ENCODE results near the gene GINS1. TPM values are rescaled to one million over a fixed set of nuclear protein-coding genes. Genes with fewer than 3 reads are reported as not detected.

GINS1 gene
- total RNA-seq, 2 experiments from 2014 or later, result 34.9 to 35.9 TPM

DNA sequence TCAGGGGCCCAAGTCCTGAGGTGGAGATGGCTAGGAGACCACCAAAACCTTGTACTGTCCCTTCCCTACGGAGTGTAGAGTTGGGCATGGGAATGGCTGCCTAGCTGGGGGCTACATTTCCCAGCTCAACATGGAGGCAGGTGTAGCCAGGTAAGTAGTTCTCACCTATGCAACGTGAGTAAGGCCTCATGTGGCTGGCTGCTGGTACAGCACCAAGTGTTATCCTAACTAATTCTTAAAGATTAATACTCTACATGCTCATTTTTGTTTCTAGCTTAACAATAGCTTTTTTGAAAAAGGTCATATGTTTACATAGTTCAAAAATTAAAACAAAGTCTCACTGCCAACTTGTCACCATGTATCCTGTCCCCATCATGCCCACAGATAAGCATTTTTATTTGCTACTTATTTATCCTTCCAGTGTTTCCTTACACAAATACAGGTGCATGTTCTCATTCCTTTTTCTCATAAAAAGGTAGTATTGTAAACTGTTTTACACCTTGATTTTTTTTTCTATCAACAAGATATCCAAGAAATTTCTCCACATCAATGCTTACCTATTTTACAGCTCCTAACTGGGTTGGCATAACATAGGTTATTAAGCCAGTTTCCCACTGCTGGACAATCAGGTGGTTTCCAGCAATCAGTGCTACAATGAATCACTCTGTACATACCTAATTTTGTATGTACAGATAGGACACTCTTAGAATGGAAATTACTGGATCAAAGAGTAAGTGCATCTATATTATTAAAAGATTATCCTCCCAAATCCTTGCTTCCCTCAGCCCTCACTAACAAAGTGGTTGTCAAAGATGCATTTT lies 42.4 kb upstream of the GINS1 start:
- ATAC-seq (no peak), DNase-seq (no peak)
- no peak overlapping the region for H3K27ac Mint-ChIP-seq
- peaks cover 2% of the 10 kb centered on the region for H3K9me3 Mint-ChIP-seq
- H3K36me3 Mint-ChIP-seq (ENCODE audit: low read depth), result peaks cover 17% of the 10 kb centered on the region
- ChIA-PET POLR2A (no interaction called here), CTCF (no interaction called here)
- H3K4me3 Mint-ChIP-seq, result no peak overlapping the region
- TF ChIP-seq, protein P1, sequence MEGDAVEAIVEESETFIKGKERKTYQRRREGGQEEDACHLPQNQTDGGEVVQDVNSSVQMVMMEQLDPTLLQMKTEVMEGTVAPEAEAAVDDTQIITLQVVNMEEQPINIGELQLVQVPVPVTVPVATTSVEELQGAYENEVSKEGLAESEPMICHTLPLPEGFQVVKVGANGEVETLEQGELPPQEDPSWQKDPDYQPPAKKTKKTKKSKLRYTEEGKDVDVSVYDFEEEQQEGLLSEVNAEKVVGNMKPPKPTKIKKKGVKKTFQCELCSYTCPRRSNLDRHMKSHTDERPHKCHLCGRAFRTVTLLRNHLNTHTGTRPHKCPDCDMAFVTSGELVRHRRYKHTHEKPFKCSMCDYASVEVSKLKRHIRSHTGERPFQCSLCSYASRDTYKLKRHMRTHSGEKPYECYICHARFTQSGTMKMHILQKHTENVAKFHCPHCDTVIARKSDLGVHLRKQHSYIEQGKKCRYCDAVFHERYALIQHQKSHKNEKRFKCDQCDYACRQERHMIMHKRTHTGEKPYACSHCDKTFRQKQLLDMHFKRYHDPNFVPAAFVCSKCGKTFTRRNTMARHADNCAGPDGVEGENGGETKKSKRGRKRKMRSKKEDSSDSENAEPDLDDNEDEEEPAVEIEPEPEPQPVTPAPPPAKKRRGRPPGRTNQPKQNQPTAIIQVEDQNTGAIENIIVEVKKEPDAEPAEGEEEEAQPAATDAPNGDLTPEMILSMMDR (IDR thresholded peaks at IDR 0.05), result no peak
- no peaks in the 10 kb centered on the region for H3K27me3 Mint-ChIP-seq
- peaks cover 3% of the 10 kb centered on the region for H3K4me1 Mint-ChIP-seq (ENCODE audit: low read depth)
- intact Hi-C loops (cut with micrococcal nuclease), result no loop called here

DNA sequence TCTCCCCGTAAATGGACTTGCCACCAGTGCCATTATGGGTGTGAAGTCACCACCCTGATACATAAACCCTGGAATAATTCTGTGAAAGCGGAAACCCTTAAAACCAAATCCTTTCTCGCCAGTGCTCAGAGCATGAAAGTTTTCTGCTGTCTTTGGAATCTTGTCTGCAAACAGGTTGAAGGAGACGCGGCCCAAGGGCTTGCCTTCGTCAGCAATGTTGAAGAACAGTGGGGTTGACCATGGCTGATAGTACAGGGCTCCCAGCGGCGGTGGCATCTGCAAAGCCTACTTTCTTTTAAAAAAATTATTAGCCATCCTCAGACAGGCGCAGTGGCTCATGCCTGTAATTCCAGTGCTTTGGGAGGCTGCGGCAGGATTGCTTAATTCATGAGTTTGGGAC lies 38.9 kb upstream of the GINS1 start:
- no peaks in the 10 kb centered on the region for H3K27me3 Mint-ChIP-seq
- H3K27ac Mint-ChIP-seq, result no peak overlapping the region
- ATAC-seq (no peak), DNase-seq (no peak)
- intact Hi-C loops (cut with micrococcal nuclease), result no loop called here
- H3K36me3 Mint-ChIP-seq (ENCODE audit: low read depth), result peaks cover 21% of the 10 kb centered on the region
- ChIA-PET POLR2A (no interaction called here), CTCF (no interaction called here)
- peaks cover 10% of the 10 kb centered on the region for H3K4me1 Mint-ChIP-seq (ENCODE audit: low read depth)
- peaks cover 2% of the 10 kb centered on the region for H3K9me3 Mint-ChIP-seq
- TF ChIP-seq, protein P1 (IDR thresholded peaks at IDR 0.05), result no peak
- H3K4me3 Mint-ChIP-seq, result no peak overlapping the region

DNA sequence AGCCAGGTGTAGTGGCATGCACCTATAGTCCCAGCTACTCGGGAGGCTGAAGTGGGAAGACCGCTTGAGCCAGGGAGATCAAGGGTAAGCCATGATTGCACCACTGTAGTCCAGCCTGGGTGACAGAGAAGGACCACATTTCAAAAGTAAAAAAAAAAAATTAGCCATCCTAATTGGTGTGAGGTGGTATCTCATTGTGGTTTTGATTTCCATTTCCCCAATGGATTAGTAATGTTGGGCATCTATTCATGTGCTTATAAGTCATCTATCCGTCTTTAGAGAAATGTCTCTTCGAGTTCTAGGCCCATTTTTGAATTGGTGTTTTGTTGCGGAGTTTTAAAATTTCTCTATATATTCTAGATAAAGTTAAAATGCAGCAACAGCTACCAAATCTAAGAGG lies 38.5 kb upstream of the GINS1 start:
- peaks cover 2% of the 10 kb centered on the region for H3K9me3 Mint-ChIP-seq
- ATAC-seq (no peak), DNase-seq (no peak)
- POLR2A ChIA-PET, result no interaction called here
- intact Hi-C loops (cut with micrococcal nuclease), result no loop called here
- no peak overlapping the region for H3K27ac Mint-ChIP-seq
- no peak overlapping the region for H3K4me3 Mint-ChIP-seq
- peaks cover 11% of the 10 kb centered on the region for H3K4me1 Mint-ChIP-seq (ENCODE audit: low read depth)
- CTCF ChIA-PET, result interaction anchor here (1.1 kb wide), 1 partner anchor 70 kb away, joined by 3 read pairs; no protein-coding TSS in a partner anchor
- H3K27me3 Mint-ChIP-seq, result no peaks in the 10 kb centered on the region
- peaks cover 19% of the 10 kb centered on the region for H3K36me3 Mint-ChIP-seq (ENCODE audit: low read depth)
- TF ChIP-seq, protein P1 (IDR thresholded peaks at IDR 0.05), result no peak

DNA sequence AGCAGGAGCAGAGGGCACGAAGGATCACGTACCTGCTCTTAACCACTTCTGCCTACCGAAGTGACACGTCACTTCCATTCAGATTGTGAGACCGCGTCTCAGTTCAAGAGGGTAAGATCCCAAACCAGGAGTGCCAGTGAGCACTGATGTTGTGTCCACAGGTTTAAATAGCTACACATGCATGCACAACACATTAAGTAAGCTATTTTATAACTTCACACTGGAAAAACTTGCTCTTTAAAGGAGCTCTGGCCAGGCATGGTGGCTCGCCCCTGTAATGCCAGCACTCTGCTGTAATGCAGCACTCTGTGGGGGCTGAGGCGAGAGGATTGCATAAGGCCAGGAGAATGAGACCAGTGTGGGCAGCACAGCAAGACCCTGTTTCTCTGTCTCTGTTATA lies 37.9 kb upstream of the GINS1 start:
- Mint-ChIP-seq H3K4me3 (no peak overlapping the region), H3K27ac (no peak overlapping the region), H3K9me3 (peaks cover 2% of the 10 kb centered on the region), H3K4me1 (ENCODE audit: low read depth) (peaks cover 11% of the 10 kb centered on the region), H3K27me3 (no peaks in the 10 kb centered on the region), H3K36me3 (ENCODE audit: low read depth) (peaks cover 14% of the 10 kb centered on the region)
- POLR2A ChIA-PET, result no interaction called here
- ATAC-seq (no peak), DNase-seq (no peak)
- CTCF ChIA-PET, result interaction anchor here (1.1 kb wide), 1 partner anchor 70 kb away, joined by 3 read pairs; no protein-coding TSS in a partner anchor
- TF ChIP-seq, protein P1 (IDR thresholded peaks at IDR 0.05), result no peak
- intact Hi-C loops (cut with micrococcal nuclease), result no loop called here

DNA sequence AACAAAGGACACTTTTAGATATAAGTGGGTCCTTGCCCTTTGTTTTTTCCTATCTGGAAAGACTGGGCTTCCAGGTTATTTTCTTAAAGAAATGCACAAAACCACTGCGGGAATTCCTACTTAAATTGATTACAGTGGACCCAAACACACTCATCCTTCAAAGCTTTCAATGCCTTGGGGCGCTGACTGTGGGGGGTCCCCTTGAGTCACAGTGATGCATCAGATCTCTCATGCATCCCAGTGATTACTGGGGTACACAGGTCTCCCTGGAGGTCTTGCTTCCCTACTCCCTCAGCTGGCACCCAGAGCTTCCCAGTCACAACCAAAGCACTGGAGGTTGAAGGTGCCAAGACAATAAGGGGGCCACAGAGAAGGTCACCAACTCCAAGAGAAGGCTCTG lies 37.5 kb upstream of the GINS1 start:
- TF ChIP-seq, protein P1 (IDR thresholded peaks at IDR 0.05), result no peak
- ChIA-PET CTCF (interaction anchor here (1.1 kb wide), 1 partner anchor 71 kb away, joined by 3 read pairs; no protein-coding TSS in a partner anchor), POLR2A (no interaction called here)
- intact Hi-C loops (cut with micrococcal nuclease), result no loop called here
- no peak overlapping the region for H3K27ac Mint-ChIP-seq
- no peak overlapping the region for H3K4me3 Mint-ChIP-seq
- DNase-seq (no peak), ATAC-seq (no peak)
- no peaks in the 10 kb centered on the region for H3K27me3 Mint-ChIP-seq
- H3K36me3 Mint-ChIP-seq (ENCODE audit: low read depth), result peaks cover 12% of the 10 kb centered on the region
- H3K9me3 Mint-ChIP-seq, result peaks cover 2% of the 10 kb centered on the region
- peaks cover 11% of the 10 kb centered on the region for H3K4me1 Mint-ChIP-seq (ENCODE audit: low read depth)
